Psoas muscle (tissue), 8 donors: ENCODE results near the gene CCNF. TPM values are rescaled to one million over a fixed set of nuclear protein-coding genes. Genes with fewer than 3 reads are reported as not detected.
A peak's percentile ranks its signal among the peaks of the same experiment; 100 is the strongest.
"Not testable (repeated sequence)": the region's sequence is repeated elsewhere in the genome, so short reads cannot be mapped to it uniquely, and the experiment has no call there.

Source experiments
- ATAC-seq, 4 donors: fragments of 200-7000 bp; cut with Tn5 transposase; one replicate each; pipeline ENCODE4 v1.9.1; 2020; ENCODE audit warnings: moderate library complexity in 3 of 4, mild to moderate bottlenecking in 2 of 4
- DNase-seq, 2 donors: peaks; one replicate each; pipeline ENCODE4 v3.0.0-alpha.2; 2020
- H3K27ac ChIP-seq: fragments of 200-600 bp; one replicate; pipeline ENCODE4 v1.8.0; 2022
- H3K27me3 ChIP-seq, 3 donors: fragments of 200-600 bp in 1 of 3; one replicate each; pipeline versions ENCODE4 v1.6.1 to v1.8.0; 2013 to 2022; ENCODE audit warnings: low read length in 2 of 3, mild to moderate bottlenecking in 2 of 3, moderate library complexity in 1 of 3; ENCODE audit not compliant: insufficient read depth in 3 of 3
- H3K36me3 ChIP-seq, 2 donors: fragments of 200-600 bp in 1 of 2; one replicate each; pipeline versions ENCODE4 v1.6.1 to v1.8.0; 2013 to 2022; ENCODE audit warnings: low read depth in 1 of 2, mild to moderate bottlenecking in 1 of 2, moderate library complexity in 1 of 2; ENCODE audit not compliant: insufficient read depth in 1 of 2
- H3K4me1 ChIP-seq: fragments of 200-600 bp; one replicate; pipeline ENCODE4 v1.8.0; 2022
- H3K4me3 ChIP-seq: fragments of 200-600 bp; one replicate; pipeline ENCODE4 v1.8.0; 2022; ENCODE audit warnings: mild to moderate bottlenecking
- H3K9me3 ChIP-seq: fragments of 200-600 bp; one replicate; pipeline ENCODE4 v1.8.0; 2022
- WGBS, 3 donors: extraction: QIAGEN DNeasy Blood & Tissue Kit; methylation state at CpG; one replicate each; pipeline versions ENCODE4 v1.1.6 to v1.1.7; 2013; 5-methylcytosine and 5-hydroxymethylcytosine counted together
- intact Hi-C, 2 donors: fragments of 100-400 bp; cut with DNase I; formaldehyde crosslinking; loops; one replicate each; pipeline versions ENCODE4 v1.11.0 to v1.14.2; 2022
- polyA plus RNA-seq, 3 donors: library from polyadenylated mRNA; stranded (reverse); fragments of 200-250 nt; gene quantifications; one replicate each; pipeline ENCODE4 v1.2.3, GENCODE V29; 2013
- total RNA-seq, 4 donors: library from RNA; stranded (reverse); fragmentation: NEBNext Ultra II Directional in 2 of 4; extraction: Animal tissue kit (Norgen Biotek cat#: 25700) in 2 of 4; gene quantifications; one replicate each; pipeline versions ENCODE4 v1.2.1 to v1.2.4, GENCODE V29; 2021 to 2023
- TF ChIP-seq, protein P1 (sequence below): fragments of 200-600 bp; IDR thresholded peaks from one replicate; pipeline ENCODE4 v1.8.0; 2022; ENCODE audit warnings: antibody characterized with exemption
- donor health status: healthy with polysubstance abuse.
- donor health status: DM: no; HTN: no; CAD: no; lungs with moderate emphysema.
- donor health status: Bipolar disorder and iron deficiency.
- donor health status: healthy.
- donor health status: DM: yes; HTN: yes; CAD: no.
- donor health status: DM: no; HTN: no; CAD: no.
- donor health status: DM: no; HTN: no; CAD: no.
- donor health status: DM: yes; HTN: yes; CAD: no.

The CCNF gene
- total and polyA plus RNA-seq, 7 donors: 1.1 to 2.3 (median 1.7) TPM

DNA sequence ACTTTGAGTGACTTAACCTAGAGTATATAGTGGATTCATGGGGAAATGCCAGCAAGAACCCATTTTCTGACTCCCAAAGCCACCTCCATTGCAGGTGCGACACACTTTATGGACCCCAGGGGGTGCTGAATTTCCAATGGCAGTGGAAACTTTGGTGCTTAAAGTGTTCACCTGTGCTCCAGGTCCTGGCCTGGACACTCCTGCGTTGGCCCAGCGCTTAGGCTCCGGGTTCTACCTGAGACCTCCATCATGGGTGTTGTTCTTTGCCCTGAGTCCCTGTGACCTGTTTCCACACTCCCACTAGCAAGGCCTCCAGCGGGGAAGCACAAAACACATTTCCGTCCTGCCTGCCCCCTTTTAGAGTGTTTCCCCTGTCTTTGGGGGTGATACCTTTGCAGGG, 3.0 kb downstream of the CCNF start:
- Histone ChIP-seq H3K4me3 (no peak overlapping the region), H3K36me3 (peaks cover 0 to 26% of the 10 kb centered on the region in 2 donors), H3K27ac (no peak overlapping the region), H3K4me1 (peaks cover 8% of the 10 kb centered on the region), H3K9me3 (no peaks in the 10 kb centered on the region), H3K27me3 (no peaks in the 10 kb centered on the region)
- 95 to 97% (median 96%) methylated on average over 6 of the region's 6 CpGs for WGBS, 3 donors
- DNase-seq (no peak), ATAC-seq (no peak)
- TF ChIP-seq, protein P1, sequence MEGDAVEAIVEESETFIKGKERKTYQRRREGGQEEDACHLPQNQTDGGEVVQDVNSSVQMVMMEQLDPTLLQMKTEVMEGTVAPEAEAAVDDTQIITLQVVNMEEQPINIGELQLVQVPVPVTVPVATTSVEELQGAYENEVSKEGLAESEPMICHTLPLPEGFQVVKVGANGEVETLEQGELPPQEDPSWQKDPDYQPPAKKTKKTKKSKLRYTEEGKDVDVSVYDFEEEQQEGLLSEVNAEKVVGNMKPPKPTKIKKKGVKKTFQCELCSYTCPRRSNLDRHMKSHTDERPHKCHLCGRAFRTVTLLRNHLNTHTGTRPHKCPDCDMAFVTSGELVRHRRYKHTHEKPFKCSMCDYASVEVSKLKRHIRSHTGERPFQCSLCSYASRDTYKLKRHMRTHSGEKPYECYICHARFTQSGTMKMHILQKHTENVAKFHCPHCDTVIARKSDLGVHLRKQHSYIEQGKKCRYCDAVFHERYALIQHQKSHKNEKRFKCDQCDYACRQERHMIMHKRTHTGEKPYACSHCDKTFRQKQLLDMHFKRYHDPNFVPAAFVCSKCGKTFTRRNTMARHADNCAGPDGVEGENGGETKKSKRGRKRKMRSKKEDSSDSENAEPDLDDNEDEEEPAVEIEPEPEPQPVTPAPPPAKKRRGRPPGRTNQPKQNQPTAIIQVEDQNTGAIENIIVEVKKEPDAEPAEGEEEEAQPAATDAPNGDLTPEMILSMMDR: no peak
- intact Hi-C loops: no loop called here

DNA sequence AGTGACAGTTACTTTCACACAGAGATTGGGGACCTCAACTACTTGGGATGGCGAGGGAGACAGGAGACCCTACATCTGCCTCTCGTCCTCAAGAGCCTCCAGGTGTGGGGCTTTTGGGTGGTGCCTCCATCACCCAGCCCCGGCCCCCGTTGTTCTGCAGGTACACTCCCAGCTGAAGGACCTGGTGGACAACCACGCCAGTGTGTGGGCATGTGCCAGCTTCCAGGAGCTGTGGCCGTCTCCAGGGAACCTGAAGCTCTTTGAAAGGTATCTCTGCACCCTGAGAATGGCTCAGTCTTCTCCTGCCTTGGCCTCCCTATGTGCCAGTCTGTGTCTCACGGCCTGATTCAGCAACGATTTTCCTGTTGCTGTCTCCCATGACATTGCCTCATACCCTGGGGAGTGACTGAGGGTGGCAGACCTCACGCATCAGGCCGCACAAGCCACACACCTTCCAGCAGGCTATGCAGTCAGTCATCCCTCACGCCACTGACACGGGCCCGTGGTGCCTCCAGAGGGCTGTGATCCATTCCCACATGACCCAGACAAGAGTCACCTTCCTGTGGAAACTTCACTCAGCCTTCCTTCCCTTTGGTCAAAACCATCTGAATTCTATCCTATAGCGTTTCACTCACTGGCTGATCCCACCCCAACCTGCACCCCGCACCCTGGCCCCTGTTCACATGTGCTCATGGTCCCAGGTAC, 3.7 kb downstream of the CCNF start:
- peaks cover 8% of the 10 kb centered on the region for H3K4me1 ChIP-seq
- ATAC-seq (no peak), DNase-seq (no peak)
- intact Hi-C loops: no loop called here
- no peak overlapping the region for H3K4me3 ChIP-seq
- no peaks in the 10 kb centered on the region for H3K27me3 ChIP-seq
- TF ChIP-seq, protein P1: no peak
- no peak overlapping the region for H3K27ac ChIP-seq
- H3K9me3 ChIP-seq: no peaks in the 10 kb centered on the region
- WGBS, 3 donors: 96 to 99% (median 96%) methylated on average over 15 of the region's 15 CpGs
- peaks cover 0 to 33% of the 10 kb centered on the region in 2 donors for H3K36me3 ChIP-seq

DNA sequence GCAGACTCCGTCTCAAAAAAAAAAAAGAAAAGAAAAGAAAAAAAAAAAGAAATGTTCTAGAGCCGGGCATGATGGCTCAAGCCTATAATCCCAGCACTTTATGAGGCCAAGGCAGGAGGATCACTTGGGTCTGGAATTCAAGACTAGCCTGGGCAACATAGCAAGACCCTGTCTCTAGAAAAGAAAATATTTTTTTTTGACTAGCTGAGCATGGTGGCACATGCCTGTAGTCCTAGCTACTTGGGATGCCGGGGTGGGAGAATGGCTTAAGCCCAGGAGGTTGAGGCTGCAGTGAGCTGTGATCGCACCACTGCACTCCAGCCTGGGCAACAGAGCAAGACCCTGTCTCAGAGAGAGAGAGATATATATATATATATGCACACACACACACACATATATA, 6.0 kb downstream of the CCNF start:
- H3K4me3 ChIP-seq, ATAC-seq, H3K27me3 ChIP-seq, H3K4me1 ChIP-seq, intact Hi-C loops, H3K27ac ChIP-seq, H3K9me3 ChIP-seq, DNase-seq: not testable (repeated sequence)
- 98 to 99% (median 98%) methylated on average over 3 to 4 of the region's 4 CpGs for WGBS, 3 donors
- H3K36me3 ChIP-seq: peaks cover 0 to 36% of the 10 kb centered on the region in 2 donors

DNA sequence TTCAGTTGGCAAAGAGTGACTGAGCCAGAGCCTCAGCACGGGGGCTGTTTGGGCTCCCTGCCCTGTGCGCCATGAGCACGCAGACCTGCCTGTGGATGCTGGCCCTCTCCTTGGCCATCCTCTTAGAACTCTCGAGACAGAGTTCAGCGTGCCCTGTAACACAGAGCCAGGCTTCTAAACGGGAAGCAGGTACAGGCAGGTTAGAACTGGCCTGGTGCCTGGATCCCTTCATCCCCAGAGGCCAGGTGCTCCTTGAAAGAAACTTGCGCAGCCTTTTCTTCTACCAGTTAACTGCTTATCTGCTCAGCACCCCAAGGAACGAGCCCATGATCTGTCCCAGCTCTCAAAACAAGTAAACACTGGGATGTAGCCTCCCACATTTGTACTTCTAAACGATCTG, 6.9 kb downstream of the CCNF start:
- ATAC-seq (no peak), DNase-seq (no peak)
- TF ChIP-seq, protein P1: no peak
- peaks cover 0 to 36% of the 10 kb centered on the region in 2 donors for H3K36me3 ChIP-seq
- H3K27ac ChIP-seq: no peak overlapping the region
- no peak overlapping the region for H3K4me3 ChIP-seq
- intact Hi-C loops: no loop called here
- no peaks in the 10 kb centered on the region for H3K27me3 ChIP-seq
- 92 to 93% (median 93%) methylated on average over 9 of the region's 9 CpGs for WGBS, 3 donors
- H3K4me1 ChIP-seq: no peaks in the 10 kb centered on the region
- no peaks in the 10 kb centered on the region for H3K9me3 ChIP-seq

DNA sequence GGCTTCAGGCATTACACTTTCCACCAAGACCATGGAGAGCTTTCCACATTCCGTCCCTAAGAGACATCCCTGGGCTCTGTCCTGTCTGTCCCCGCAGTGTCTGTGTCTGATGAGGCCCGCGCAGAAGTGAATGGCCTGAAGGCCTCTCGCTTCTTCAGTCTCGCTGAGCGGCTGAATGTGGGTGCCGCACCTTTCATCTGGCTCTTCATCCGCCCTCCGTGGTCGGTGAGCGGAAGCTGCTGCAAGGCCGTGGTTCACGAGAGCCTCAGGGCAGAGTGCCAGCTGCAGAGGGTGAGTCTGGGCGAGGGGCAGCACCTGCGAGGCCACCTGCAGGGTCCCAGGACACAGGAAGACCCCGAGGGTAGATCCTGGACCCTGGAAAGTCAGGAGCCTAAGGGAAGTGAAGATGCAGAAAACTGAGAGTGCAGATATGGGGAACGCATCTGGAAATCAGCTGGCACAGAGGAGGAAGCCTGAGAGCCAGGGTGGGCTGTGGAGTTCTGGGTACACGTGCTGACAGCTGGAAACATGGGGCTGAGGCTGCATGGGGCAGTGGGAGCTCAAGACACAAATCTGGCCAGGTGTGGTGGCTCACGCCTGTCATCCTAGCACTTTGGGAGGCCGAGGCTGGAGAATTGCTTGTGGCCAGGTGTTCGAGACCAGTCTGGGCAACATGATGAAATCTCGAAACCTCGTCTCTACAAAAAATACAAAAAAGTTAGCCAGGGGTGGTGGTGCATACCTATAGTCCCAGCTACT, 8.0 kb downstream of the CCNF start:
- WGBS, 3 donors: 94 to 97% (median 96%) methylated on average over 24 of the region's 24 CpGs
- DNase-seq: peak in 1 of 2 donors; percentile 44

More for the DNA sequence above, 8.0 kb downstream of the CCNF start:
- no peak for ATAC-seq
- intact Hi-C loops: no loop called here
- Histone ChIP-seq H3K27ac (no peak overlapping the region), H3K36me3 (peaks cover 0 to 36% of the 10 kb centered on the region in 2 donors), H3K27me3 (no peaks in the 10 kb centered on the region), H3K9me3 (no peaks in the 10 kb centered on the region), H3K4me1 (no peaks in the 10 kb centered on the region), H3K4me3 (no peak overlapping the region)
- TF ChIP-seq, protein P1: no peak
